PC-9 (cell line): Measurements from ENCODE around the gene ZNF710. TPM values are rescaled to one million over a fixed set of nuclear protein-coding genes. Genes with fewer than 3 reads are reported as not detected.
A peak's percentile ranks its signal among the peaks of the same experiment; 100 is the strongest.

Experiments
- BruUV-seq: library from RNA; stranded (reverse); fragments of 400-500 nt; replicated peaks from 2 replicates; lab custom pipeline; 2021; lab: Mats Ljungman, UMichigan
- CTCF ChIA-PET: fragments of 300-600 bp; sonication (Branson Sonifier 250); formaldehyde crosslinking; loops from one replicate; lab custom pipeline; 2022; ENCODE audit warnings: antibody characterized with exemption; lab: Charles Lee
- POLR2A ChIA-PET: fragments of 300-600 bp; sonication (Branson Sonifier 250); formaldehyde crosslinking; loops from one replicate; lab custom pipeline; 2022; ENCODE audit warnings: antibody characterized with exemption; ENCODE audit not compliant: unreplicated experiment; lab: Charles Lee
- DNase-seq, 2 experiments: peaks; one replicate each; pipeline versions ENCODE4 v3.0.0 to v3.0.0-alpha.2; 2015 to 2022; ENCODE audit warnings: mixed read lengths in 1 of 2
- H2AFZ ChIP-seq: fragments of 200-600 bp; sonication (generic); 2 replicates; pipeline ENCODE4 v1.8.1; 2017; ENCODE audit warnings: antibody characterized with exemption
- H3F3A ChIP-seq: fragments of 200-600 bp; sonication (generic); 2 replicates; pipeline ENCODE4 v1.8.1; 2017; ENCODE audit warnings: antibody characterized with exemption, mild to moderate bottlenecking, low read depth; ENCODE audit not compliant: insufficient read depth
- H3K27ac ChIP-seq: fragments of 200-600 bp; sonication (generic); 2 replicates; pipeline ENCODE4 v1.6.1; 2016; ENCODE audit warnings: mixed run types
- H3K27me3 ChIP-seq: fragments of 200-600 bp; sonication (generic); 2 replicates; pipeline ENCODE4 v1.6.1; 2016; ENCODE audit warnings: low read depth, mixed run types; ENCODE audit not compliant: insufficient read depth
- H3K36me3 ChIP-seq: fragments of 200-600 bp; sonication (generic); 2 replicates; pipeline ENCODE4 v1.6.1; 2016; ENCODE audit warnings: low read depth, mixed run types
- H3K4me1 ChIP-seq: fragments of 200-600 bp; sonication (generic); replicated peaks from 2 replicates; pipeline ENCODE4 v1.6.1; 2016; ENCODE audit warnings: mixed run types; ENCODE audit not compliant: insufficient read depth
- H3K4me2 ChIP-seq: fragments of 200-600 bp; sonication (generic); 2 replicates; pipeline ENCODE4 v1.6.1; 2017; ENCODE audit warnings: mixed run types
- H3K4me3 ChIP-seq: fragments of 200-600 bp; sonication (generic); 2 replicates; pipeline ENCODE4 v1.6.1; 2016; ENCODE audit warnings: mixed run types
- H3K79me2 ChIP-seq: fragments of 200-600 bp; sonication (generic); 2 replicates; pipeline ENCODE4 v1.6.1; 2017; ENCODE audit warnings: low read depth, mixed run types
- H3K9me2 ChIP-seq: fragments of 200-600 bp; sonication (generic); 2 replicates; pipeline ENCODE4 v1.8.1; 2017; ENCODE audit warnings: mild to moderate bottlenecking; ENCODE audit not compliant: insufficient read depth
- H3K9me3 ChIP-seq: fragments of 200-600 bp; sonication (generic); 2 replicates; pipeline ENCODE4 v1.8.1; 2016; ENCODE audit warnings: low read depth; ENCODE audit not compliant: insufficient read depth
- H4K20me1 ChIP-seq: fragments of 200-600 bp; sonication (generic); 2 replicates; pipeline ENCODE4 v1.8.1; 2017; ENCODE audit not compliant: insufficient read depth
- EZH2 ChIP-seq: fragments of 200-600 bp; sonication (generic); IDR thresholded peaks from 2 replicates; pipeline ENCODE4 v1.8.0; 2017; ENCODE audit warnings: antibody characterized with exemption, low read depth
- intact Hi-C: fragments of 100-400 bp; cut with micrococcal nuclease; formaldehyde crosslinking; loops from one replicate; pipeline ENCODE4 v1.10.0; 2022; ENCODE audit not compliant: unreplicated experiment
- total RNA-seq: library from RNA; stranded (reverse); gene quantifications from 2 replicates; pipeline ENCODE4 v1.2.3, GENCODE V29; 2021
- TF ChIP-seq, protein P1 (sequence below): fragments of 200-600 bp; sonication (generic); conservative IDR thresholded peaks from 2 replicates; pipeline ENCODE4 v1.6.1; 2017; ENCODE audit warnings: mixed run types, antibody characterized with exemption, mild to moderate bottlenecking, moderate library complexity

The ZNF710 gene
- total RNA-seq, 1 experiment from 2014 or later, result 23.4 TPM

DNA sequence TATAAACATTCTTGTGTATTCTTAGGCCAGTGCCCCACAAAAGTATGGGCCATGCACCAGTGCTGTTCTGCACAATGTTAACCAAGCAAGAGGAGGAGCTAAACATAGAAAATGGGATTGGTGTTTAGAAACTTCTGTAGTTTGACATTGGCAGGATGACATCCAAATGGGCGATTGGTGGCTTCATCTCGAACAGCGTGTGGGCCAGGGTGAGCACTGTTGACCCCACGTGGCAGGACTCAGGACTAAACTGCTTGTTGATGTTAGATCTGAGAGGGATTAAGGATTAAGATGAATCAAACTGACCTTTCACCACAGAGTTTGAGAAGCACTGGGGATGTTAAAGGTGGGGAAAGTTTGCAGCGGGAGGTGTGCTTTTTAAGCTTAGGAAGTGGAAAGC is 31.9 kb downstream of the ZNF710 start:
- no peak for DNase-seq
- Histone ChIP-seq H3K27ac (peak overlapping the region; percentile 88; the same call in 1 of the 2 replicates), H3K4me3 (no peak overlapping the region), H3K4me1 (peaks cover 49% of the 10 kb centered on the region), H3K9me3 (no peaks in the 10 kb centered on the region), H2AFZ (no peak overlapping the region), H3K4me2 (0 out of 2 replicates have a peak overlapping the region, but pooled peaks have one; percentile 65), H3K79me2 (peaks cover 48% of the 10 kb centered on the region), H4K20me1 (no peaks in the 10 kb centered on the region), H3K36me3 (no peaks in the 10 kb centered on the region), H3K27me3 (no peaks in the 10 kb centered on the region), H3K9me2 (no peaks in the 10 kb centered on the region), H3F3A (peaks cover 39% of the 10 kb centered on the region)
- ChIA-PET POLR2A (no interaction called here), CTCF (no interaction called here)
- intact Hi-C loops, result no loop called here
- TF ChIP-seq, protein P1, sequence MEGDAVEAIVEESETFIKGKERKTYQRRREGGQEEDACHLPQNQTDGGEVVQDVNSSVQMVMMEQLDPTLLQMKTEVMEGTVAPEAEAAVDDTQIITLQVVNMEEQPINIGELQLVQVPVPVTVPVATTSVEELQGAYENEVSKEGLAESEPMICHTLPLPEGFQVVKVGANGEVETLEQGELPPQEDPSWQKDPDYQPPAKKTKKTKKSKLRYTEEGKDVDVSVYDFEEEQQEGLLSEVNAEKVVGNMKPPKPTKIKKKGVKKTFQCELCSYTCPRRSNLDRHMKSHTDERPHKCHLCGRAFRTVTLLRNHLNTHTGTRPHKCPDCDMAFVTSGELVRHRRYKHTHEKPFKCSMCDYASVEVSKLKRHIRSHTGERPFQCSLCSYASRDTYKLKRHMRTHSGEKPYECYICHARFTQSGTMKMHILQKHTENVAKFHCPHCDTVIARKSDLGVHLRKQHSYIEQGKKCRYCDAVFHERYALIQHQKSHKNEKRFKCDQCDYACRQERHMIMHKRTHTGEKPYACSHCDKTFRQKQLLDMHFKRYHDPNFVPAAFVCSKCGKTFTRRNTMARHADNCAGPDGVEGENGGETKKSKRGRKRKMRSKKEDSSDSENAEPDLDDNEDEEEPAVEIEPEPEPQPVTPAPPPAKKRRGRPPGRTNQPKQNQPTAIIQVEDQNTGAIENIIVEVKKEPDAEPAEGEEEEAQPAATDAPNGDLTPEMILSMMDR, result no peak
- TF ChIP-seq EZH2, result no peak
- BruUV-seq, result no TSS peak

DNA sequence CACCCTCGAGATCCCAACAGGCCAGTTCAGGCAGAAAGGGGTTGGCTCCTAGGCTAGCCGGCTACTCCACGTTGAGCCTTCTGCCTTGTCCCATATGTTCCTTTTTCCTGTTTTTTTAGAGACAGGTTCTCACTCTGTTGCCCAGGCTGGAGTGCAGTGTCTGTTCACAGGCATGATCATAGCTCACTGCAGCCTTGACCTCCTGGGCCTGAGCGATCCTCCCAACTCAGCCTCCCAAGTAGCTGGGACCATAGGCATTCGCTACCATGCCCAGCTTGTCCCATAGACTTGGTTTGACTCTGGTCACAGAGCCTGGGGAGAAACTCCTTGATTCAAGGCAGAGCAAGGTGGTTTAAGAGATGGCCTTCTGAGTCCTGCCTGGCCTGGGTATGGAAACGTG is 32.3 kb downstream of the ZNF710 start:
- Histone ChIP-seq H3K9me3 (no peaks in the 10 kb centered on the region), H3K27me3 (no peaks in the 10 kb centered on the region), H3F3A (peaks cover 39% of the 10 kb centered on the region), H3K36me3 (no peaks in the 10 kb centered on the region), H3K79me2 (peaks cover 50% of the 10 kb centered on the region), H3K27ac (peak overlapping the region; percentile 88), H2AFZ (no peak overlapping the region), H3K4me3 (no peak overlapping the region), H3K4me1 (peaks cover 53% of the 10 kb centered on the region), H4K20me1 (no peaks in the 10 kb centered on the region), H3K4me2 (peak overlapping the region; percentile 65), H3K9me2 (no peaks in the 10 kb centered on the region)
- TF ChIP-seq EZH2, result no peak
- TF ChIP-seq, protein P1, result no peak
- ChIA-PET POLR2A (no interaction called here), CTCF (no interaction called here)
- intact Hi-C loops, result no loop called here
- BruUV-seq, result TSS peak; percentile 16
- DNase-seq, result no peak

DNA sequence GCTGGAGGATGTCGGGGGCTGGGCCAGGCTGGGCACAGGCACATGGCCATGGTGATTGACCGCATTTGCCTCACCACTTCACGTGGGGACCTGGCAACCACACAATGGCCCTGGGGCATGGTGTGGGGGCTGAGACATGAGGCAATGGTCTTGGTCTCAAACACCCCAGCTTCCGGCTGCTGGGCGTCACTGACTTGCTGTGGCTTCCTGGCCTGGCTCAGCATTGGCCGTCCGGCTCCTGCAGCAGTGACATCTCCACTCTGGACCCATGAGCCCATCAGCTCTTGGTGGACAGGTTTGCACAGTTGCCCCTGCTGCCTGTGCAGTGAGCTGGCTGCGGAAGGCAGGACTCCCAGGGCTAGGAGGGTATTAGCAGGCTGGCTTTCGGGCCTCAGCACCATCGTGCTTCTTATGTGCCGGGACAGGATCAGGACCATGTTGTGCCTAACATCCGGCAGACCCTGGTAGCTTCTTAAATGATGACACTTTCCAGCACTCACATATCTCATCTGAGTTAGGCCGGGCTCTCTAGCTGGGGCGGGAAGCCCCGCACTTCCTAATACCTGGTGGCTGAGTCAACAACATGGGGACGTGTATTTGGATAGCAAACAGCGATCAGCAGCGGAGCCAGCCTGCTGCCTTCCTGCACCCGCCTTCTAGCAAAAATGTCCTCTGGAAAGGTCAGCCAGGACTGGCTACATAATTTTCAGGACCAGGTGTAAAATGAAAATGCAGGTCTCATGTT is 34.1 kb downstream of the ZNF710 start:
- H3F3A ChIP-seq, result peaks cover 39% of the 10 kb centered on the region
- H3K9me2 ChIP-seq, result no peaks in the 10 kb centered on the region
- H3K79me2 ChIP-seq, result peaks cover 61% of the 10 kb centered on the region
- H4K20me1 ChIP-seq, result no peaks in the 10 kb centered on the region
- peak; percentile 88 to 90 for DNase-seq
- TF ChIP-seq, protein P1, result no peak
- no peak for TF ChIP-seq EZH2
- intact Hi-C loops, result loop anchor here (1.0 to 2.0 kb wide), 3 partner anchors 30 to 56 kb away; no protein-coding TSS in a partner anchor
- CTCF ChIA-PET, result interaction anchor here (0.5 to 1.1 kb wide), 3 partner anchors 63 to 494 kb away, joined by 3 to 8 read pairs (median 3); no protein-coding TSS in a partner anchor
- H3K27ac ChIP-seq, result peak overlapping the region; percentile 88
- no peaks in the 10 kb centered on the region for H3K27me3 ChIP-seq
- no peak overlapping the region for H2AFZ ChIP-seq
- POLR2A ChIA-PET, result interaction anchor here (0.8 kb wide), 1 partner anchor 341 kb away, joined by 11 read pairs; no protein-coding TSS in a partner anchor
- H3K4me1 ChIP-seq, result peaks cover 57% of the 10 kb centered on the region
- BruUV-seq, result TSS peak; percentile 55
- no peak overlapping the region; the same call in 1 of the 2 replicates for H3K4me3 ChIP-seq
- peak overlapping the region; percentile 65 for H3K4me2 ChIP-seq
- H3K9me3 ChIP-seq, result no peaks in the 10 kb centered on the region
- no peaks in the 10 kb centered on the region for H3K36me3 ChIP-seq
